ENCODE results near the gene NBPF3.
"Not testable (repeated sequence)": the region's sequence is repeated elsewhere in the genome, so short reads cannot be mapped to it uniquely, and the experiment has no call there.

The NBPF3 gene

GRCh38 chr1:21457654-21458053, 17.7 kb downstream of the NBPF3 start:
- no peak for TF ChIP-seq CTCF (IDR thresholded peaks at IDR 0.05; ENCODE audit: extremely low read depth, missing control alignments)
- DNase-seq (ENCODE audit: low spot score), result no peak

- not testable (repeated sequence) for DNase-seq (ENCODE audit: low spot score)
Measured at GRCh38 chr1:21465127-21465526, 25.2 kb downstream of the NBPF3 start.

GRCh38 chr1:21467946-21468345, 28.0 kb downstream of the NBPF3 start:
- DNase-seq (ENCODE audit: low spot score), result not testable (repeated sequence)

GRCh38 chr1:21468599-21468998, 28.7 kb downstream of the NBPF3 start:
- TF ChIP-seq CTCF (IDR thresholded peaks at IDR 0.05; ENCODE audit: extremely low read depth, missing control alignments), result peak; percentile 43
- no peak for DNase-seq (ENCODE audit: low spot score)

GRCh38 chr1:21469581-21469980, 29.6 kb downstream of the NBPF3 start:
- TF ChIP-seq CTCF (IDR thresholded peaks at IDR 0.05; ENCODE audit: extremely low read depth, missing control alignments), result no peak
- DNase-seq (ENCODE audit: low spot score), result no peak

- no peak for DNase-seq (ENCODE audit: low spot score)
- no peak for TF ChIP-seq CTCF (IDR thresholded peaks at IDR 0.05; ENCODE audit: extremely low read depth, missing control alignments)
Measured at GRCh38 chr1:21472861-21473260, 32.9 kb downstream of the NBPF3 start.

- no peak for DNase-seq (ENCODE audit: low spot score)
- no peak for TF ChIP-seq CTCF (IDR thresholded peaks at IDR 0.05; ENCODE audit: extremely low read depth, missing control alignments)
Measured at GRCh38 chr1:21478356-21478755, 38.4 kb downstream of the NBPF3 start.

- DNase-seq (ENCODE audit: low spot score), result not testable (repeated sequence)
Measured at GRCh38 chr1:21483881-21484280, 43.9 kb downstream of the NBPF3 start.

GRCh38 chr1:21489146-21489545, 49.2 kb downstream of the NBPF3 start:
- no peak for DNase-seq (ENCODE audit: low spot score)
- no peak for TF ChIP-seq CTCF (IDR thresholded peaks at IDR 0.05; ENCODE audit: extremely low read depth, missing control alignments)

Measured in GM20000 (cell line).